Adrenal gland (tissue), 12 donors: ENCODE results near the gene ATG9B. TPM values are rescaled to one million over a fixed set of nuclear protein-coding genes. Genes with fewer than 3 reads are reported as not detected.

ENCODE experiments used
- DNase-seq, 7 donors: peaks; one replicate each; pipeline ENCODE4 v3.0.0-alpha.2; 2019 to 2020
- H3K27ac ChIP-seq, 5 donors: fragments of 200-600 bp; sonication (generic) in 4 of 5; 1 replicate in 3 of 5; 2 replicates in 2 of 5; pipeline versions ENCODE4 v1.5.1 to v1.8.0; 2016 to 2020; ENCODE audit warnings: mild to moderate bottlenecking in 1 of 5
- H3K27me3 ChIP-seq: fragments of 200-600 bp; 2 replicates; pipeline ENCODE4 v1.8.0; 2021
- H3K36me3 ChIP-seq, 2 donors: fragments of 200-600 bp; replicated peaks in 1 of 2; 1 replicate in 1 of 2; 2 replicates in 1 of 2; pipeline versions ENCODE4 v1.5.1 to v1.8.0; 2018 to 2022
- H3K4me1 ChIP-seq, 2 donors: fragments of 200-600 bp; replicated peaks in 1 of 2; 1 replicate in 1 of 2; 2 replicates in 1 of 2; pipeline versions ENCODE4 v1.5.1 to v1.8.0; 2018 to 2021
- H3K4me3 ChIP-seq, 4 donors: fragments of 200-600 bp; sonication (generic) in 3 of 4; one replicate each; pipeline ENCODE4 v1.5.1; 2016 to 2018
- H3K9me3 ChIP-seq, 3 donors: fragments of 200-600 bp; sonication (generic) in 1 of 3; replicated peaks in 1 of 3; 1 replicate in 2 of 3; 2 replicates in 1 of 3; pipeline versions ENCODE4 v1.5.1 to v1.8.0; 2016 to 2021
- CTCF ChIP-seq, 6 experiments: fragments of 450-650 bp in 4 of 6; fragments of 200-600 bp in 2 of 6; sonication (generic) in 1 of 6; IDR thresholded peaks; 1 replicate in 5 of 6; 2 replicates in 1 of 6; pipeline versions ENCODE4 v1.5.1 to v1.8.0; 2016 to 2021; ENCODE audit warnings: antibody characterized with exemption in 6 of 6, mild to moderate bottlenecking in 2 of 6, moderate library complexity in 1 of 6
- POLR2A ChIP-seq, 2 donors: fragments of 450-650 bp; IDR thresholded peaks; one replicate each; pipeline ENCODE4 v1.6.1; 2017; ENCODE audit warnings: antibody characterized with exemption in 2 of 2, mild to moderate bottlenecking in 2 of 2, moderate library complexity in 1 of 2
- WGBS, 4 donors: extraction: QIAGEN DNeasy Blood & Tissue Kit in 2 of 4; methylation state at CpG; one replicate each; pipeline versions ENCODE4 v1.1.5 to v1.1.7; 2013 to 2017; 5-methylcytosine and 5-hydroxymethylcytosine counted together
- intact Hi-C, 2 donors: fragments of 100-400 bp; cut with DNase I; formaldehyde crosslinking; loops; one replicate each; pipeline versions ENCODE4 v1.14.1 to v1.15.0; 2022 to 2023
- polyA plus RNA-seq, 3 donors: library from polyadenylated mRNA; stranded (reverse); fragments of 200-250 nt in 2 of 3; fragments of 350-450 nt in 1 of 3; fragmentation: Illumina TruSeq in 1 of 3; extraction: RNeasy Lipid Tissue Mini Kit (QIAGEN cat#74804) in 1 of 3; gene quantifications; one replicate each; pipeline ENCODE4 v1.2.3, GENCODE V29; 2013 to 2014
- total RNA-seq, 9 donors: library from RNA; depleted of rRNA in 4 of 9; stranded (reverse); fragments of >200 nt in 4 of 9; fragments of 120-200 nt in 1 of 9; fragmentation: NEBNext Ultra II Directional in 1 of 9; extraction: Animal tissue kit (Norgen Biotek cat#: 25700) in 1 of 9; gene quantifications; one replicate each; pipeline versions ENCODE4 v1.1.0 to v1.2.4, GENCODE V29; 2013 to 2023
- donor health status: healthy with polysubstance abuse.
- donor health status: Bipolar disorder and iron deficiency.
- donor health status: DM: yes; HTN: yes; CAD: no.
- donor health status: DM: no; HTN: no; CAD: no.
- donor health status: DM: no; HTN: no; CAD: no.
- donor health status: DM: yes; HTN: yes; CAD: no.

The ATG9B gene
- total and polyA plus RNA-seq, 12 donors = 0.23 to 7.8 (median 0.46) TPM; not detected in 2

GRCh38 chr7:151008143-151008510 lies 16.2 kb downstream of the ATG9B start:
- Histone ChIP-seq H3K9me3 (no peaks in the 10 kb centered on the region), H3K4me3 (peak overlapping the region in 1 of 4 donors; percentile 38), H3K36me3 (no peaks in the 10 kb centered on the region), H3K27ac (peak overlapping the region in 1 of 5 donors; percentile 71), H3K4me1 (no peaks in the 10 kb centered on the region), H3K27me3 (no peaks in the 10 kb centered on the region)
- TF ChIP-seq POLR2A (IDR thresholded peaks at IDR 0.05) (no peak), CTCF (IDR thresholded peaks at IDR 0.05) (no peak)
- DNase-seq = peak in 2 of 7 donors; percentile 37 to 49
- WGBS, 4 donors = 36 to 46% (median 40%) methylated on average over 11 of the region's 11 CpGs
- intact Hi-C loops = no loop called here

- no peak overlapping the region for H3K4me3 ChIP-seq
- H3K27me3 ChIP-seq = no peaks in the 10 kb centered on the region
- no peak for DNase-seq
- TF ChIP-seq CTCF (IDR thresholded peaks at IDR 0.05) = no peak
- TF ChIP-seq POLR2A (IDR thresholded peaks at IDR 0.05) = no peak
- H3K27ac ChIP-seq = peak overlapping the region in 2 of 5 donors; percentile 12 to 63
- H3K9me3 ChIP-seq = no peaks in the 10 kb centered on the region
- intact Hi-C loops = no loop called here
- no peaks in the 10 kb centered on the region for H3K36me3 ChIP-seq
- H3K4me1 ChIP-seq = no peaks in the 10 kb centered on the region
- 42 to 75% (median 64%) methylated on average over 6 to 7 of the region's 7 CpGs for WGBS, 4 donors
These were observed 16.8 kb downstream of the ATG9B start for GRCh38 chr7:151007469-151007898.

- Histone ChIP-seq H3K27me3 (no peaks in the 10 kb centered on the region), H3K4me1 (no peaks in the 10 kb centered on the region), H3K4me3 (no peak overlapping the region), H3K27ac (peak overlapping the region in 1 of 5 donors; percentile 63), H3K36me3 (no peaks in the 10 kb centered on the region), H3K9me3 (no peaks in the 10 kb centered on the region)
- DNase-seq = no peak
- intact Hi-C loops = no loop called here
- WGBS, 4 donors = 77 to 94% (median 86%) methylated on average over 2 to 23 of the region's 23 CpGs
- no peak for TF ChIP-seq CTCF (IDR thresholded peaks at IDR 0.05)
- TF ChIP-seq POLR2A (IDR thresholded peaks at IDR 0.05) = no peak
These were observed 17.5 kb downstream of the ATG9B start for GRCh38 chr7:151006590-151007300.

GRCh38 chr7:151005566-151005965 lies 18.7 kb downstream of the ATG9B start:
- Histone ChIP-seq H3K27ac (no peak overlapping the region), H3K36me3 (no peaks in the 10 kb centered on the region), H3K27me3 (no peaks in the 10 kb centered on the region), H3K9me3 (no peaks in the 10 kb centered on the region), H3K4me3 (no peak overlapping the region), H3K4me1 (no peaks in the 10 kb centered on the region)
- intact Hi-C loops = no loop called here
- 78 to 90% (median 81%) methylated on average over 7 to 9 of the region's 9 CpGs for WGBS, 4 donors
- TF ChIP-seq POLR2A (IDR thresholded peaks at IDR 0.05) (no peak), CTCF (IDR thresholded peaks at IDR 0.05) (no peak)
- no peak for DNase-seq
